H1 (cell line): ENCODE measurements around the gene COX5B. TPM values are rescaled to one million over a fixed set of nuclear protein-coding genes. Genes with fewer than 3 reads are reported as not detected.

Experiments used
- CTCF ChIA-PET: fragments of 300-600 bp; sonication (Branson Sonifier 250); formaldehyde crosslinking; loops from one replicate; lab custom pipeline; 2021; ENCODE audit not compliant: partially characterized antibody; lab: Charles Lee
- POLR2A ChIA-PET: fragments of 300-600 bp; sonication (Branson Sonifier 250); formaldehyde crosslinking; loops from one replicate; lab custom pipeline; 2021; ENCODE audit warnings: inconsistent platforms; ENCODE audit not compliant: partially characterized antibody; lab: Charles Lee
- DNase-seq, 2 experiments: peaks; one replicate each; pipeline versions ENCODE4 v3.0.0 to v3.0.0-alpha.2; 2010 to 2022; ENCODE audit warnings: low spot score in 2 of 2, low read depth in 1 of 2, mixed read lengths in 1 of 2
- FAIRE-seq: peaks from 2 replicates; lab custom pipeline; 2011; peaks lifted over from hg19 to GRCh38; lab: Jason Lieb, UNC
- H2AFZ ChIP-seq: 2 replicates; pipeline ENCODE4 v1.8.1; 2012; ENCODE audit warnings: low read length, inconsistent platforms
- H2AK5ac ChIP-seq: 2 replicates; pipeline ENCODE4 v1.6.1; 2013; ENCODE audit warnings: low read depth, low read length
- H2BK120ac ChIP-seq: replicated peaks from 2 replicates; pipeline ENCODE3; 2013; ENCODE audit warnings: low read depth, low read length, inconsistent platforms
- H2BK12ac ChIP-seq: 2 replicates; pipeline ENCODE4 v1.6.1; 2013; ENCODE audit warnings: low read depth, low read length
- H2BK15ac ChIP-seq: 2 replicates; pipeline ENCODE4 v1.6.1; 2013; ENCODE audit warnings: low read length
- H2BK20ac ChIP-seq: 2 replicates; pipeline ENCODE4 v1.6.1; 2013; ENCODE audit warnings: low read length
- H2BK5ac ChIP-seq: 2 replicates; pipeline ENCODE4 v1.6.1; 2013; ENCODE audit warnings: low read depth, low read length
- H3K14ac ChIP-seq: 2 replicates; pipeline ENCODE4 v1.6.1; 2013; ENCODE audit warnings: inconsistent platforms; ENCODE audit not compliant: insufficient read length
- H3K18ac ChIP-seq: 2 replicates; pipeline ENCODE4 v1.6.1; 2013; ENCODE audit warnings: low read length; ENCODE audit errors: extremely low read depth
- H3K23ac ChIP-seq: 2 replicates; pipeline ENCODE4 v1.6.1; 2013; ENCODE audit warnings: inconsistent platforms; ENCODE audit not compliant: insufficient read length
- H3K23me2 ChIP-seq: 2 replicates; pipeline ENCODE4 v1.6.1; 2013; ENCODE audit warnings: low read depth, low read length
- H3K27ac ChIP-seq: 2 replicates; pipeline ENCODE4 v1.6.1; 2011; ENCODE audit warnings: low read depth, low read length, inconsistent platforms
- H3K27me3 ChIP-seq, 4 experiments: replicated peaks in 1 of 4; 1 replicate in 1 of 4; 2 replicates in 3 of 4; pipeline versions ENCODE4 v1.6.1 to v1.8.1; 2011 to 2013; ENCODE audit warnings: low read length in 3 of 4, mild to moderate bottlenecking in 3 of 4, inconsistent platforms in 2 of 4, mixed read lengths in 2 of 4, moderate library complexity in 1 of 4; ENCODE audit not compliant: control insufficient read depth in 3 of 4, insufficient read depth in 3 of 4; ENCODE audit errors: extremely low read depth in 1 of 4
- H3K36me3 ChIP-seq, 4 experiments: 2 replicates each; pipeline versions ENCODE4 v1.6.1 to v1.8.1; 2011 to 2013; ENCODE audit warnings: mild to moderate bottlenecking in 4 of 4, low read length in 3 of 4, moderate library complexity in 2 of 4, control low read depth in 1 of 4, inconsistent platforms in 1 of 4; ENCODE audit not compliant: insufficient read depth in 4 of 4, control insufficient read depth in 2 of 4
- H3K4ac ChIP-seq: replicated peaks from 2 replicates; pipeline ENCODE3; 2013; ENCODE audit warnings: low read length, low read depth, mixed read lengths, inconsistent platforms; ENCODE audit not compliant: insufficient read length
- H3K4me1 ChIP-seq, 4 experiments: replicated peaks in 1 of 4; 1 replicate in 1 of 4; 2 replicates in 3 of 4; pipeline versions ENCODE4 v1.6.1 to v1.8.1; 2011 to 2013; ENCODE audit warnings: low read length in 3 of 4, inconsistent platforms in 2 of 4, mixed read lengths in 1 of 4; ENCODE audit not compliant: insufficient read depth in 4 of 4, control insufficient read depth in 3 of 4
- H3K4me2 ChIP-seq, 2 experiments: 2 replicates each; pipeline versions ENCODE4 v1.6.1 to v1.8.1; 2011 to 2013; ENCODE audit warnings: low read depth in 2 of 2, low read length in 2 of 2, control low read depth in 1 of 2, inconsistent platforms in 1 of 2, mild to moderate bottlenecking in 1 of 2; ENCODE audit not compliant: insufficient read depth in 1 of 2
- H3K4me3 ChIP-seq, 4 experiments: fragments of 200-600, 300-600 bp in 1 of 4; sonication (generic), shearing (Covaris generic), sonication (Bioruptor Twin) in 1 of 4; 2 replicates each; pipeline versions ENCODE4 v1.5.1 to v1.8.1; 2011 to 2016; ENCODE audit warnings: low read length in 4 of 4, low read depth in 3 of 4, control low read depth in 2 of 4, inconsistent platforms in 2 of 4, mild to moderate bottlenecking in 2 of 4, mixed read lengths in 1 of 4, moderate library complexity in 1 of 4; ENCODE audit not compliant: insufficient read depth in 2 of 4; ENCODE audit errors: extremely low read depth in 1 of 4
- H3K56ac ChIP-seq: replicated peaks from 2 replicates; pipeline ENCODE3; 2013; ENCODE audit warnings: low read depth, mild to moderate bottlenecking, mixed read lengths, low read length, inconsistent platforms; ENCODE audit not compliant: insufficient read length
- H3K79me1 ChIP-seq: 2 replicates; pipeline ENCODE4 v1.6.1; 2013; ENCODE audit warnings: low read depth, low read length, control low read depth
- H3K79me2 ChIP-seq, 2 experiments: 2 replicates each; pipeline versions ENCODE4 v1.6.1 to v1.8.1; 2012 to 2013; ENCODE audit warnings: low read length in 2 of 2, mild to moderate bottlenecking in 2 of 2, inconsistent platforms in 1 of 2; ENCODE audit not compliant: insufficient read depth in 2 of 2, control insufficient read depth in 1 of 2
- H3K9ac ChIP-seq, 4 experiments: replicated peaks in 1 of 4; 1 replicate in 1 of 4; 2 replicates in 3 of 4; pipeline versions ENCODE4 v1.6.1 to v1.8.1; 2011 to 2013; ENCODE audit warnings: low read depth in 3 of 4, low read length in 3 of 4, control low read depth in 2 of 4, mild to moderate bottlenecking in 2 of 4, moderate library complexity in 2 of 4, inconsistent platforms in 1 of 4; ENCODE audit errors: extremely low read depth in 1 of 4
- H3K9me3 ChIP-seq, 2 experiments: 2 replicates each; pipeline versions ENCODE4 v1.6.1 to v1.8.1; 2012 to 2013; ENCODE audit warnings: mild to moderate bottlenecking in 2 of 2, moderate library complexity in 2 of 2, control low read depth in 1 of 2, inconsistent platforms in 1 of 2, low read depth in 1 of 2, low read length in 1 of 2, mixed read lengths in 1 of 2; ENCODE audit not compliant: insufficient read depth in 2 of 2
- H4K20me1 ChIP-seq, 2 experiments: replicated peaks in 1 of 2; 2 replicates each; pipeline versions ENCODE3 to v1.8.1; 2011 to 2013; ENCODE audit warnings: inconsistent platforms in 2 of 2, low read length in 2 of 2, mild to moderate bottlenecking in 1 of 2; ENCODE audit not compliant: insufficient read depth in 2 of 2, control insufficient read depth in 1 of 2
- H4K5ac ChIP-seq: 2 replicates; pipeline ENCODE4 v1.6.1; 2013; ENCODE audit warnings: low read length, low read depth, mixed read lengths, inconsistent platforms; ENCODE audit not compliant: insufficient read length
- H4K8ac ChIP-seq: 2 replicates; pipeline ENCODE4 v1.8.0; 2013; ENCODE audit warnings: mild to moderate bottlenecking, moderate library complexity, low read length, inconsistent platforms; ENCODE audit not compliant: insufficient read depth; ENCODE audit errors: extremely low read depth
- H4K91ac ChIP-seq: replicated peaks from 2 replicates; pipeline ENCODE3; 2013; ENCODE audit warnings: low read length, mixed read lengths, inconsistent platforms; ENCODE audit not compliant: insufficient read length
- BRCA1 ChIP-seq: IDR thresholded peaks from 2 replicates; pipeline ENCODE4 v1.6.1; 2012; ENCODE audit warnings: low read depth, low read length, improper control_type of control experiment
- GTF2F1 ChIP-seq: IDR thresholded peaks from 2 replicates; pipeline ENCODE4 v1.6.1; 2012; ENCODE audit warnings: low read depth, low read length, improper control_type of control experiment, borderline replicate concordance
- JUN ChIP-seq: IDR thresholded peaks from 2 replicates; pipeline ENCODE4 v1.6.1; 2011; ENCODE audit warnings: low read depth, mild to moderate bottlenecking, improper control_type of control experiment, low read length
- RAD21 ChIP-seq, 2 experiments: IDR thresholded peaks in 1 of 2; conservative IDR thresholded peaks in 1 of 2; 2 replicates each; pipeline ENCODE4 v1.6.1; 2011; ENCODE audit warnings: low read depth in 2 of 2, low read length in 2 of 2, improper control_type of control experiment in 1 of 2, inconsistent platforms in 1 of 2, mild to moderate bottlenecking in 1 of 2, moderate library complexity in 1 of 2
- SUZ12 ChIP-seq: fragments of 200-600 bp; sonication (generic); IDR thresholded peaks from 2 replicates; pipeline ENCODE4 v1.6.1; 2012; ENCODE audit warnings: mild to moderate bottlenecking, inconsistent platforms, low read length, moderate library complexity, mixed read lengths
- TAF1 ChIP-seq: IDR thresholded peaks from 2 replicates; pipeline ENCODE4 v1.6.1; 2011; ENCODE audit warnings: mild to moderate bottlenecking, low read depth, low read length
- TAF7 ChIP-seq: optimal IDR thresholded peaks from 2 replicates; pipeline ENCODE3; 2011; ENCODE audit warnings: low read depth, mild to moderate bottlenecking, inconsistent platforms, low read length, moderate library complexity, borderline replicate concordance
- YY1 ChIP-seq: IDR thresholded peaks from 2 replicates; pipeline ENCODE4 v1.6.1; 2011; ENCODE audit warnings: low read depth, mild to moderate bottlenecking, low read length
- WGBS, 2 experiments: shearing (Covaris generic) in 1 of 2; methylation state at CpG; one replicate each; pipeline versions ENCODE4 v1.1.6 to v1.1.7; 2013 to 2015; ENCODE audit warnings: low lambda C conversion rate in 2 of 2, mixed read lengths in 2 of 2, inconsistent platforms in 1 of 2, low coverage in 1 of 2, missing lambda C conversion rate in 1 of 2; ENCODE audit not compliant: insufficient replicate concordance in 2 of 2, insufficient coverage in 1 of 2, insufficient read length in 1 of 2; ENCODE audit errors: extremely low coverage in 1 of 2, missing lambda C conversion rate in 1 of 2; 5-methylcytosine and 5-hydroxymethylcytosine counted together
- polyA plus RNA-seq, 7 experiments: library from polyadenylated mRNA; depleted of rRNA in 3 of 7; stranded (reverse) in 5 of 7; unstranded in 2 of 7; fragments of >200 nt in 5 of 7; fragments of 200-250 nt in 2 of 7; gene quantifications; 1 replicate in 5 of 7; 2 replicates in 1 of 7; 4 replicates in 1 of 7; pipeline versions ENCODE4 v1.2.1 to v1.2.3, GENCODE V29; 2011 to 2013; ENCODE audit warnings: missing spikeins in 2 of 7, mixed read lengths in 2 of 7
- total RNA-seq: library from RNA; stranded (reverse); fragmentation: NEBNext Ultra II Directional; extraction: Animal tissue kit (Norgen Biotek cat#: 25700); gene quantifications from 2 replicates; pipeline ENCODE4 v1.2.1, GENCODE V29; 2021
- TF ChIP-seq, protein P1 (sequence below): IDR thresholded peaks from 2 replicates; pipeline ENCODE4 v1.6.1; 2011; ENCODE audit warnings: low read length, improper control_type of control experiment

COX5B gene
- total and polyA plus RNA-seq, 2 of the 8 experiments (the other 6 are each of a cell fraction or from before 2014, with no cell fraction given) = 233 to 468 TPM

DNA sequence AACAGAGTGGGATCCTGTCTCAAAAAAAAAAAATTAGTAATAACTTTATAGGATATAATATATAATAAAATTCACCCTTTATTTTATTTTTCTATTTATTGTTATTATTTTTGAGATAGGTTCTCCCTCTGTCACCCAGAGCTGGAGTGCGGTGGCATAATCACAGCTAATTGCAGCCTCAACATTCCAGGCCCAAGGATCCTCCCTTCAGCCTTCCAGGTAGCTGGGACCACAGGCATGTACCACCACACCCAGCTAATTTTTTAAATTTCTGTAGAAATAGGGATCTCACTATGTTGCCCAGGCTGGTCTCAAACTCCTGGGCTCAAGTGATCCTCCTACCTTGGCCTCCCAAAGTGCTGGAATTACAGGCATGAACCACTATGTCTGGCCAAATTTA lies 24.6 kb downstream of the COX5B start:
- H3K14ac ChIP-seq = no peak overlapping the region
- H2BK20ac ChIP-seq = no peak overlapping the region
- no peak overlapping the region for H2AFZ ChIP-seq
- 88% methylated on average over 1 of the region's 1 CpG; no CpG with 5 or more reads in 1 of the 2 experiments for WGBS, 2 experiments
- H4K8ac ChIP-seq = no peak overlapping the region
- no peak overlapping the region for H3K56ac ChIP-seq
- H2BK12ac ChIP-seq = no peak overlapping the region
- H3K9ac ChIP-seq = no peak overlapping the region
- H3K23ac ChIP-seq = no peak overlapping the region
- no peak overlapping the region for H3K4me2 ChIP-seq
- no peaks in the 10 kb centered on the region for H3K36me3 ChIP-seq
- DNase-seq (no peak), FAIRE-seq (no peak)
- no peaks in the 10 kb centered on the region for H3K23me2 ChIP-seq
- TF ChIP-seq, protein P1, sequence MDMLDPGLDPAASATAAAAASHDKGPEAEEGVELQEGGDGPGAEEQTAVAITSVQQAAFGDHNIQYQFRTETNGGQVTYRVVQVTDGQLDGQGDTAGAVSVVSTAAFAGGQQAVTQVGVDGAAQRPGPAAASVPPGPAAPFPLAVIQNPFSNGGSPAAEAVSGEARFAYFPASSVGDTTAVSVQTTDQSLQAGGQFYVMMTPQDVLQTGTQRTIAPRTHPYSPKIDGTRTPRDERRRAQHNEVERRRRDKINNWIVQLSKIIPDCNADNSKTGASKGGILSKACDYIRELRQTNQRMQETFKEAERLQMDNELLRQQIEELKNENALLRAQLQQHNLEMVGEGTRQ = no peak
- TF ChIP-seq JUN = no peak
- TF ChIP-seq TAF7 = no peak
- TF ChIP-seq GTF2F1 = no peak
- no peak for TF ChIP-seq RAD21 (IDR thresholded peaks at IDR 0.05 in 1 of 2, conservative IDR thresholded peaks at IDR 0.05 in 1 of 2; ENCODE audit: low read depth in 2 of 2, low read length in 2 of 2)
- TF ChIP-seq TAF1 = no peak
- no peak for TF ChIP-seq SUZ12
- no peak for TF ChIP-seq YY1
- TF ChIP-seq BRCA1 = no peak
- H4K20me1 ChIP-seq = no peaks in the 10 kb centered on the region
- ChIA-PET POLR2A (interaction anchor here (0.7 to 1.4 kb wide), 2 partner anchors 10 to 25 kb away, joined by 3 read pairs; partner anchors contain the start of gene COX5B), CTCF (interaction anchor here (0.7 to 2.3 kb wide), 6 partner anchors 11 to 39 kb away, joined by 3 to 9 read pairs (median 5); no protein-coding TSS in a partner anchor)
- H2AK5ac ChIP-seq = no peak overlapping the region
- no peaks in the 10 kb centered on the region for H3K79me2 ChIP-seq
- no peaks in the 10 kb centered on the region for H3K9me3 ChIP-seq
- H3K18ac ChIP-seq = no peak overlapping the region
- no peaks in the 10 kb centered on the region for H3K27me3 ChIP-seq
- no peaks in the 10 kb centered on the region for H3K79me1 ChIP-seq
- no peak overlapping the region for H4K5ac ChIP-seq
- no peak overlapping the region for H3K4me3 ChIP-seq
- no peak overlapping the region for H3K4ac ChIP-seq
- H2BK5ac ChIP-seq = no peak overlapping the region
- no peak overlapping the region for H2BK120ac ChIP-seq
- no peak overlapping the region for H2BK15ac ChIP-seq
- H3K4me1 ChIP-seq = 0 out of 7 replicates have a peak, but pooled peaks cover 0 to under 1% (median 0%) of the 10 kb centered on the region in 4 experiments
- no peak overlapping the region for H4K91ac ChIP-seq
- no peak overlapping the region for H3K27ac ChIP-seq
